Endothelial cell (in vitro differentiated cells): ENCODE results near the gene FERMT3. TPM values are rescaled to one million over a fixed set of nuclear protein-coding genes. Genes with fewer than 3 reads are reported as not detected.

Source experiments
- DNase-seq: peaks from one replicate; pipeline ENCODE4 v3.0.0; 2021; ENCODE audit warnings: low spot score
- H3K27ac Mint-ChIP-seq: one replicate; pipeline ENCODE4 v1.8.0; 2021; ENCODE audit warnings: mixed read lengths, inconsistent platforms; ENCODE audit not compliant: unreplicated experiment
- H3K27me3 Mint-ChIP-seq: one replicate; pipeline ENCODE4 v1.8.0; 2021; ENCODE audit warnings: mild to moderate bottlenecking, moderate library complexity, mixed read lengths, inconsistent platforms; ENCODE audit not compliant: unreplicated experiment
- H3K36me3 Mint-ChIP-seq: one replicate; pipeline ENCODE4 v1.8.0; 2021; ENCODE audit warnings: mild to moderate bottlenecking, low read depth, mixed read lengths, inconsistent platforms; ENCODE audit not compliant: unreplicated experiment
- H3K4me1 Mint-ChIP-seq: one replicate; pipeline ENCODE4 v1.8.0; 2021; ENCODE audit warnings: mild to moderate bottlenecking, mixed read lengths, inconsistent platforms; ENCODE audit not compliant: unreplicated experiment
- H3K4me3 Mint-ChIP-seq: one replicate; pipeline ENCODE4 v1.8.0; 2021; ENCODE audit warnings: mild to moderate bottlenecking, mixed read lengths, inconsistent platforms; ENCODE audit not compliant: unreplicated experiment
- H3K9me3 Mint-ChIP-seq: one replicate; pipeline ENCODE4 v1.8.0; 2021; ENCODE audit warnings: mixed read lengths, inconsistent platforms; ENCODE audit not compliant: unreplicated experiment
- total RNA-seq: library from RNA; stranded (reverse); fragmentation: NEBNext Ultra II Directional; extraction: Animal tissue kit (Norgen Biotek cat#: 25700); gene quantifications from one replicate; pipeline ENCODE4 v1.2.1, GENCODE V29; 2021; ENCODE audit not compliant: unreplicated experiment
- TF ChIP-seq, protein P1 (sequence below): fragments of 200-600 bp; sonication (generic); IDR thresholded peaks from one replicate; pipeline ENCODE4 v1.5.0; 2021; ENCODE audit warnings: antibody characterized with exemption; ENCODE audit not compliant: unreplicated experiment

FERMT3 gene
- total RNA-seq, 1 donor from 2014 or later = 6.2 TPM

DNA sequence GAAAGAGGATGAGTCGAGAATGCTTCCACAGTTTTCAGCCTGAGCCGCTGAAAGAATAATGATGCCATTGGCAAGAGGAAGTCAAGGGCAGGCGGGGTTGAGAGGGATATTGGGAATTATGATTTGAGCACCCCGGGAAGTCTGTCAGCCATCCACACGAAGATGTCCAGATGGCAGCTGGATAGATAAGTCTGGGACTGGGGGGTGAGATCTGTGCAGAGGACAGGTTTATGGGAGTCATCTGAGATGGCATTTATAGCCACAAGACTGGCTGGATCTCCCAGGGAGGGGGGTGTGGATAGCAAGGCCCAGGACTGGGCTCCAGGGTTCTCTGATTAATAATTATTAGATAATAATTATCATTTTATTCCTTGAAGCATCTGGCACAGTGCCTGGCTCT, 25.6 kb upstream of the FERMT3 start:
- H3K4me3 Mint-ChIP-seq = no peak overlapping the region
- TF ChIP-seq, protein P1, sequence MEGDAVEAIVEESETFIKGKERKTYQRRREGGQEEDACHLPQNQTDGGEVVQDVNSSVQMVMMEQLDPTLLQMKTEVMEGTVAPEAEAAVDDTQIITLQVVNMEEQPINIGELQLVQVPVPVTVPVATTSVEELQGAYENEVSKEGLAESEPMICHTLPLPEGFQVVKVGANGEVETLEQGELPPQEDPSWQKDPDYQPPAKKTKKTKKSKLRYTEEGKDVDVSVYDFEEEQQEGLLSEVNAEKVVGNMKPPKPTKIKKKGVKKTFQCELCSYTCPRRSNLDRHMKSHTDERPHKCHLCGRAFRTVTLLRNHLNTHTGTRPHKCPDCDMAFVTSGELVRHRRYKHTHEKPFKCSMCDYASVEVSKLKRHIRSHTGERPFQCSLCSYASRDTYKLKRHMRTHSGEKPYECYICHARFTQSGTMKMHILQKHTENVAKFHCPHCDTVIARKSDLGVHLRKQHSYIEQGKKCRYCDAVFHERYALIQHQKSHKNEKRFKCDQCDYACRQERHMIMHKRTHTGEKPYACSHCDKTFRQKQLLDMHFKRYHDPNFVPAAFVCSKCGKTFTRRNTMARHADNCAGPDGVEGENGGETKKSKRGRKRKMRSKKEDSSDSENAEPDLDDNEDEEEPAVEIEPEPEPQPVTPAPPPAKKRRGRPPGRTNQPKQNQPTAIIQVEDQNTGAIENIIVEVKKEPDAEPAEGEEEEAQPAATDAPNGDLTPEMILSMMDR = no peak
- peaks cover 8% of the 10 kb centered on the region for H3K4me1 Mint-ChIP-seq
- DNase-seq = no peak
- peaks cover 11% of the 10 kb centered on the region for H3K27me3 Mint-ChIP-seq
- H3K27ac Mint-ChIP-seq = no peak overlapping the region
- peaks cover 2% of the 10 kb centered on the region for H3K36me3 Mint-ChIP-seq
- no peaks in the 10 kb centered on the region for H3K9me3 Mint-ChIP-seq

DNA sequence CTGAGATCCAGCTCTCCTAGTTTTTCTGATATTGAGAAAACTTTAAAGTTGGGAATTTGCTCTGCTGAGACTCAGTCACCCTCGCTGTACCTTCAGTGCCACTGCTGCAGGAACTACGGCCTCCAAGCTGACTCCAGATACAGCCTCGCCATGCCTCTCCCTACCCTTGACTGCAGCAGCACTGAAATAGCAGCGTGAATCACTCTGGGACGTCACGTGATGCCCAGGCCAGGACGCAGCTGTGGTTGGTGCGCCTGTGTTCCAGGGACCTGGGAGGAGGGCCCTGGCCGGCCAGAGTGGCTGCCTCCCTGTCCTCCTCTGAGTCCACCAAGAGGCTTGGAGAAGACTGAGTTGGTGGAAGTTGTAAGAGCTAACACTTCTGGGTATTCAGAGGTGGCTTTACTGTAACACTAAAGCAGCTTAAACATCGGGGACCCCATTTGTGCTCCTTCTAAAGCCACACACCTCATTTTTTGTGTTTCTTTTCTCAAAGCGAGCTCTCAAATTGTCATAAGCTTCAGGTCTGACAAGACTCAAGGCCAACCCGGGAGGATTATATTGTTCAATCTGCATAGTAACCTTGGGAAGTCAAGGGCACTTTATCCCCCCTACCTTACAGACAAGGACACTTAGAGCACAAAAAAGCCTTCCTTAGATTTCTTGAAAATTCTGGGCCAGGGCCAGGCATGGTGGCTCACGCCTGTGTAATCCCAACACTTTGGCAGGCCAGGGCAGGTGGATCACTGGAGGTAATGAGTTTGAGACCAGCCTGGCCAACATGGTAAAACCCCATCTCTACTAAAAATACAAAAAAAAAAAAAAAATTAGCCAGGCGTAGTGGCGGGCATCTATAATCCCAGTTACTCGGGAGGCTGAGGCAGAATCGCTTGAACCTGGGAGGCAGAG, 24.8 kb upstream of the FERMT3 start:
- Mint-ChIP-seq H3K4me1 (peaks cover 8% of the 10 kb centered on the region), H3K27ac (peak overlapping the region; percentile 52), H3K4me3 (no peak overlapping the region), H3K36me3 (peaks cover 3% of the 10 kb centered on the region), H3K27me3 (peaks cover 13% of the 10 kb centered on the region), H3K9me3 (no peaks in the 10 kb centered on the region)
- TF ChIP-seq, protein P1 = no peak
- peak; percentile 55 for DNase-seq

GRCh38 chr11:64183890-64184289, 22.6 kb upstream of the FERMT3 start:
- Mint-ChIP-seq H3K36me3 (peaks cover 3% of the 10 kb centered on the region), H3K9me3 (no peaks in the 10 kb centered on the region), H3K27ac (no peak overlapping the region), H3K4me1 (peaks cover 8% of the 10 kb centered on the region), H3K4me3 (peak overlapping the region; percentile 65), H3K27me3 (peaks cover 13% of the 10 kb centered on the region)
- TF ChIP-seq, protein P1 = no peak
- no peak for DNase-seq

- TF ChIP-seq, protein P1 = no peak
- Mint-ChIP-seq H3K36me3 (peaks cover 3% of the 10 kb centered on the region), H3K9me3 (no peaks in the 10 kb centered on the region), H3K4me3 (peak overlapping the region; percentile 96), H3K27me3 (peaks cover 11% of the 10 kb centered on the region), H3K27ac (peak overlapping the region; percentile 88), H3K4me1 (peaks cover 11% of the 10 kb centered on the region)
- DNase-seq = peak; percentile 79
Observed at GRCh38 chr11:64185175-64185692, 21.3 kb upstream of the FERMT3 start.
